SK-N-SH (cell line): ENCODE results near the gene MTA3. TPM values are rescaled to one million over a fixed set of nuclear protein-coding genes. Genes with fewer than 3 reads are reported as not detected.

Experiments used
- CTCF ChIA-PET: fragments of 300-600, 350-600 bp; formaldehyde crosslinking; extraction: SDS; loops from one replicate; lab custom pipeline; 2021; lab: Yijun Ruan, JAX
- POLR2A ChIA-PET: fragments of 350-600 bp; sonication (Branson Sonifier 250); formaldehyde crosslinking; extraction: SDS; loops from one replicate; lab custom pipeline; 2020; ENCODE audit warnings: antibody characterized with exemption, inconsistent platforms; lab: Yijun Ruan, JAX
- DNase-seq: peaks from one replicate; pipeline ENCODE4 v3.0.0; 2012
- H2AFZ ChIP-seq: fragments of 200-600 bp; sonication (generic); 2 replicates; pipeline ENCODE4 v1.8.1; 2016; ENCODE audit warnings: antibody characterized with exemption, mild to moderate bottlenecking, low read depth
- H3F3A ChIP-seq: fragments of 200-600 bp; sonication (generic); replicated peaks from 2 replicates; pipeline ENCODE3; 2016; ENCODE audit warnings: antibody characterized with exemption, mild to moderate bottlenecking; ENCODE audit not compliant: insufficient read depth
- H3K27ac ChIP-seq, 2 experiments: fragments of 200-500 bp in 1 of 2; fragments of 200-600 bp in 1 of 2; sonication (Bioruptor generic) in 1 of 2; sonication (generic), shearing (Covaris generic) in 1 of 2; 2 replicates each; pipeline versions ENCODE4 v1.5.1 to v1.6.1; 2014 to 2016; ENCODE audit warnings: low read depth in 2 of 2, inconsistent platforms in 1 of 2, low read length in 1 of 2, mild to moderate bottlenecking in 1 of 2, mixed read lengths in 1 of 2
- H3K27me3 ChIP-seq: fragments of 200-600 bp; sonication (generic), shearing (Covaris generic); 2 replicates; pipeline ENCODE4 v1.6.1; 2016; ENCODE audit warnings: mixed run types; ENCODE audit not compliant: insufficient read depth
- H3K36me3 ChIP-seq, 2 experiments: fragments of 200-500 bp in 1 of 2; fragments of 200-600 bp in 1 of 2; sonication (Bioruptor generic) in 1 of 2; sonication (generic) in 1 of 2; replicated peaks in 1 of 2; 2 replicates each; pipeline versions ENCODE3 to v1.5.1; 2014 to 2016; ENCODE audit warnings: low read length in 1 of 2, mild to moderate bottlenecking in 1 of 2; ENCODE audit not compliant: insufficient read depth in 2 of 2, control insufficient read depth in 1 of 2
- H3K4me1 ChIP-seq, 2 experiments: fragments of 200-500 bp in 1 of 2; fragments of 200-600 bp in 1 of 2; sonication (Bioruptor generic) in 1 of 2; sonication (generic), shearing (Covaris generic) in 1 of 2; 2 replicates each; pipeline versions ENCODE4 v1.5.1 to v1.6.1; 2014 to 2016; ENCODE audit warnings: low read depth in 1 of 2, low read length in 1 of 2, mixed run types in 1 of 2; ENCODE audit not compliant: insufficient read depth in 2 of 2, control insufficient read depth in 1 of 2
- H3K4me2 ChIP-seq: fragments of 200-600 bp; sonication (generic), shearing (Covaris generic); 2 replicates; pipeline ENCODE4 v1.6.1; 2017; ENCODE audit warnings: mixed run types
- H3K4me3 ChIP-seq, 2 experiments: fragments of 200-500 bp in 1 of 2; fragments of 200-600 bp in 1 of 2; sonication (Bioruptor generic) in 1 of 2; sonication (generic), shearing (Covaris generic) in 1 of 2; 2 replicates each; pipeline versions ENCODE4 v1.5.1 to v1.8.1; 2014 to 2016; ENCODE audit warnings: low read depth in 2 of 2, inconsistent platforms in 1 of 2, low read length in 1 of 2, mild to moderate bottlenecking in 1 of 2, mixed read lengths in 1 of 2, moderate library complexity in 1 of 2
- H3K79me2 ChIP-seq: fragments of 200-600 bp; sonication (generic); 2 replicates; pipeline ENCODE4 v1.8.1; 2017; ENCODE audit warnings: mild to moderate bottlenecking; ENCODE audit not compliant: insufficient read depth
- H3K9ac ChIP-seq: fragments of 200-600 bp; sonication (generic); 2 replicates; pipeline ENCODE4 v1.6.1; 2017; ENCODE audit warnings: mixed run types
- H3K9me2 ChIP-seq: fragments of 200-600 bp; sonication (generic); 2 replicates; pipeline ENCODE4 v1.6.1; 2017; ENCODE audit warnings: mixed run types
- H3K9me3 ChIP-seq: fragments of 200-600 bp; sonication (generic); 2 replicates; pipeline ENCODE4 v1.6.1; 2017; ENCODE audit warnings: mixed run types, mild to moderate bottlenecking, moderate library complexity
- H4K20me1 ChIP-seq: fragments of 200-600 bp; sonication (generic); 2 replicates; pipeline ENCODE4 v1.6.1; 2017; ENCODE audit warnings: mild to moderate bottlenecking, mixed run types; ENCODE audit not compliant: insufficient read depth
- CHD2 ChIP-seq: fragments of 150-350 bp; IDR thresholded peaks from 2 replicates; pipeline ENCODE4 v1.6.1; 2018; ENCODE audit warnings: low read length; ENCODE audit not compliant: partially characterized antibody
- EP300 ChIP-seq, 2 experiments: IDR thresholded peaks; 2 replicates each; pipeline versions ENCODE4 v1.4.0 to v1.6.1; 2012; ENCODE audit warnings: borderline replicate concordance in 1 of 2, low read depth in 1 of 2, low read length in 1 of 2
- EZH2phosphoT487 ChIP-seq: fragments of 200-600 bp; sonication (generic); IDR thresholded peaks from 2 replicates; pipeline ENCODE4 v1.6.1; 2017; ENCODE audit warnings: low read depth, mixed run types, mild to moderate bottlenecking, antibody characterized with exemption, moderate library complexity, borderline replicate concordance
- FOXJ3 ChIP-seq: sonication (generic); formaldehyde crosslinking; IDR thresholded peaks from 2 replicates; pipeline ENCODE4 v1.5.1; 2020; ENCODE audit warnings: mild to moderate bottlenecking, missing genetic modification reagents
- GABPA ChIP-seq: IDR thresholded peaks from 2 replicates; pipeline ENCODE4 v1.4.0; 2012; ENCODE audit warnings: low read depth, mild to moderate bottlenecking
- GATA2 ChIP-seq: sonication (generic); formaldehyde crosslinking; IDR thresholded peaks from 2 replicates; pipeline ENCODE4 v1.5.0; 2020; ENCODE audit warnings: mild to moderate bottlenecking, missing genetic modification reagents
- MEF2A ChIP-seq: IDR thresholded peaks from 2 replicates; pipeline ENCODE4 v1.4.0; 2012; ENCODE audit warnings: low read depth, borderline replicate concordance
- RCOR1 ChIP-seq: fragments of 150-350 bp; IDR thresholded peaks from 2 replicates; pipeline ENCODE4 v1.6.1; 2017; ENCODE audit warnings: antibody characterized with exemption, low read length
- RXRA ChIP-seq: IDR thresholded peaks from 2 replicates; pipeline ENCODE4 v1.4.0; 2012; ENCODE audit warnings: low read depth, mild to moderate bottlenecking, borderline replicate concordance
- SIN3A ChIP-seq: IDR thresholded peaks from 2 replicates; pipeline ENCODE4 v1.6.1; 2012; ENCODE audit warnings: low read depth, mild to moderate bottlenecking, low read length, moderate library complexity, borderline replicate concordance
- TAF1 ChIP-seq: IDR thresholded peaks from 2 replicates; pipeline ENCODE4 v1.6.1; 2012; ENCODE audit warnings: low read depth, mild to moderate bottlenecking, low read length, moderate library complexity, borderline replicate concordance
- TCF12 ChIP-seq: IDR thresholded peaks from 2 replicates; pipeline ENCODE4 v1.4.0; 2012
- WGBS: methylation state at CpG from one replicate; pipeline ENCODE4 v1.1.6; 2017; ENCODE audit warnings: low lambda C conversion rate; 5-methylcytosine and 5-hydroxymethylcytosine counted together
- polyA plus RNA-seq, 3 experiments: library from polyadenylated mRNA; depleted of rRNA; stranded (reverse); fragments of >200 nt; gene quantifications; 2 replicates each; pipeline ENCODE4 v1.2.3, GENCODE V29; 2012
- TF ChIP-seq, protein P1 (sequence below): IDR thresholded peaks from 2 replicates; pipeline ENCODE4 v1.4.0; 2012; ENCODE audit warnings: low read depth
- TF ChIP-seq, protein P2 (sequence below): fragments of 150-350 bp; IDR thresholded peaks from 2 replicates; pipeline ENCODE4 v1.6.1; 2017; ENCODE audit warnings: antibody characterized with exemption, low read length, low read depth, borderline replicate concordance
- TF ChIP-seq, protein P3 (sequence below): IDR thresholded peaks from 2 replicates; pipeline ENCODE4 v1.6.1; 2012; ENCODE audit warnings: mild to moderate bottlenecking, low read depth, low read length, moderate library complexity
- TF ChIP-seq, protein P4 (sequence below): IDR thresholded peaks from 2 replicates; pipeline ENCODE4; 2012
- TF ChIP-seq, protein P5 (sequence below): fragments of 200-600 bp; sonication (generic); IDR thresholded peaks from 2 replicates; pipeline ENCODE4 v1.6.1; 2017; ENCODE audit warnings: antibody characterized with exemption, mild to moderate bottlenecking, moderate library complexity

MTA3 gene
- polyA plus RNA-seq, 1 of the 3 experiments (the other 2 are of a cell fraction), result 30.8 TPM

GRCh38 chr2:42537493-42537892, 30.9 kb upstream of the MTA3 start:
- ChIA-PET POLR2A (no interaction called here), CTCF (interaction anchor here (0.6 to 1.1 kb wide), 3 partner anchors 9 to 234 kb away, joined by 3 read pairs; no protein-coding TSS in a partner anchor)
- TF ChIP-seq, protein P1, sequence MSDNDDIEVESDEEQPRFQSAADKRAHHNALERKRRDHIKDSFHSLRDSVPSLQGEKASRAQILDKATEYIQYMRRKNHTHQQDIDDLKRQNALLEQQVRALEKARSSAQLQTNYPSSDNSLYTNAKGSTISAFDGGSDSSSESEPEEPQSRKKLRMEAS, result no peak
- TF ChIP-seq FOXJ3 (CRISPR knock-in tag), result no peak
- no peak for TF ChIP-seq GATA2 (CRISPR knock-in tag)
- TF ChIP-seq, protein P2, sequence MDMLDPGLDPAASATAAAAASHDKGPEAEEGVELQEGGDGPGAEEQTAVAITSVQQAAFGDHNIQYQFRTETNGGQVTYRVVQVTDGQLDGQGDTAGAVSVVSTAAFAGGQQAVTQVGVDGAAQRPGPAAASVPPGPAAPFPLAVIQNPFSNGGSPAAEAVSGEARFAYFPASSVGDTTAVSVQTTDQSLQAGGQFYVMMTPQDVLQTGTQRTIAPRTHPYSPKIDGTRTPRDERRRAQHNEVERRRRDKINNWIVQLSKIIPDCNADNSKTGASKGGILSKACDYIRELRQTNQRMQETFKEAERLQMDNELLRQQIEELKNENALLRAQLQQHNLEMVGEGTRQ, result no peak
- no peak for TF ChIP-seq SIN3A
- no peak for TF ChIP-seq EZH2phosphoT487
- TF ChIP-seq, protein P3, sequence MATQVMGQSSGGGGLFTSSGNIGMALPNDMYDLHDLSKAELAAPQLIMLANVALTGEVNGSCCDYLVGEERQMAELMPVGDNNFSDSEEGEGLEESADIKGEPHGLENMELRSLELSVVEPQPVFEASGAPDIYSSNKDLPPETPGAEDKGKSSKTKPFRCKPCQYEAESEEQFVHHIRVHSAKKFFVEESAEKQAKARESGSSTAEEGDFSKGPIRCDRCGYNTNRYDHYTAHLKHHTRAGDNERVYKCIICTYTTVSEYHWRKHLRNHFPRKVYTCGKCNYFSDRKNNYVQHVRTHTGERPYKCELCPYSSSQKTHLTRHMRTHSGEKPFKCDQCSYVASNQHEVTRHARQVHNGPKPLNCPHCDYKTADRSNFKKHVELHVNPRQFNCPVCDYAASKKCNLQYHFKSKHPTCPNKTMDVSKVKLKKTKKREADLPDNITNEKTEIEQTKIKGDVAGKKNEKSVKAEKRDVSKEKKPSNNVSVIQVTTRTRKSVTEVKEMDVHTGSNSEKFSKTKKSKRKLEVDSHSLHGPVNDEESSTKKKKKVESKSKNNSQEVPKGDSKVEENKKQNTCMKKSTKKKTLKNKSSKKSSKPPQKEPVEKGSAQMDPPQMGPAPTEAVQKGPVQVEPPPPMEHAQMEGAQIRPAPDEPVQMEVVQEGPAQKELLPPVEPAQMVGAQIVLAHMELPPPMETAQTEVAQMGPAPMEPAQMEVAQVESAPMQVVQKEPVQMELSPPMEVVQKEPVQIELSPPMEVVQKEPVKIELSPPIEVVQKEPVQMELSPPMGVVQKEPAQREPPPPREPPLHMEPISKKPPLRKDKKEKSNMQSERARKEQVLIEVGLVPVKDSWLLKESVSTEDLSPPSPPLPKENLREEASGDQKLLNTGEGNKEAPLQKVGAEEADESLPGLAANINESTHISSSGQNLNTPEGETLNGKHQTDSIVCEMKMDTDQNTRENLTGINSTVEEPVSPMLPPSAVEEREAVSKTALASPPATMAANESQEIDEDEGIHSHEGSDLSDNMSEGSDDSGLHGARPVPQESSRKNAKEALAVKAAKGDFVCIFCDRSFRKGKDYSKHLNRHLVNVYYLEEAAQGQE, result no peak
- TF ChIP-seq MEF2A, result no peak
- no peak for TF ChIP-seq GABPA
- no peak for TF ChIP-seq CHD2
- no peak for TF ChIP-seq TAF1
- TF ChIP-seq TCF12, result no peak
- H3F3A ChIP-seq, result no peaks in the 10 kb centered on the region
- H3K9ac ChIP-seq, result no peak overlapping the region
- no peaks in the 10 kb centered on the region for H3K9me3 ChIP-seq
- no peak overlapping the region for H3K4me2 ChIP-seq
- no peaks in the 10 kb centered on the region for H3K9me2 ChIP-seq
- H3K4me1 ChIP-seq, result no peaks in the 10 kb centered on the region
- no peak overlapping the region for H3K4me3 ChIP-seq
- no peak for DNase-seq
- H3K27ac ChIP-seq, result no peak overlapping the region
- 97% methylated on average over 3 of the region's 3 CpGs for WGBS
- H3K27me3 ChIP-seq, result no peaks in the 10 kb centered on the region
- no peaks in the 10 kb centered on the region for H3K36me3 ChIP-seq
- H3K79me2 ChIP-seq, result no peaks in the 10 kb centered on the region
- no peaks in the 10 kb centered on the region for H4K20me1 ChIP-seq
- H2AFZ ChIP-seq, result no peak overlapping the region

GRCh38 chr2:42542871-42543270, 25.6 kb upstream of the MTA3 start:
- Histone ChIP-seq H2AFZ (no peak overlapping the region), H3K9ac (no peak overlapping the region), H3K4me1 (peaks cover 0 to 5% of the 10 kb centered on the region in 2 experiments; a peak in 1 of 4 replicates), H3K27ac (no peak overlapping the region), H3K4me3 (no peak overlapping the region), H3K27me3 (no peaks in the 10 kb centered on the region), H3K4me2 (no peak overlapping the region), H4K20me1 (no peaks in the 10 kb centered on the region), H3K9me3 (no peaks in the 10 kb centered on the region), H3K9me2 (no peaks in the 10 kb centered on the region), H3K36me3 (no peaks in the 10 kb centered on the region), H3F3A (no peaks in the 10 kb centered on the region), H3K79me2 (no peaks in the 10 kb centered on the region)
- WGBS, result 82% methylated on average over 4 of the region's 4 CpGs
- no peak for TF ChIP-seq GATA2 (CRISPR knock-in tag)
- no peak for TF ChIP-seq RCOR1
- TF ChIP-seq, protein P4, sequence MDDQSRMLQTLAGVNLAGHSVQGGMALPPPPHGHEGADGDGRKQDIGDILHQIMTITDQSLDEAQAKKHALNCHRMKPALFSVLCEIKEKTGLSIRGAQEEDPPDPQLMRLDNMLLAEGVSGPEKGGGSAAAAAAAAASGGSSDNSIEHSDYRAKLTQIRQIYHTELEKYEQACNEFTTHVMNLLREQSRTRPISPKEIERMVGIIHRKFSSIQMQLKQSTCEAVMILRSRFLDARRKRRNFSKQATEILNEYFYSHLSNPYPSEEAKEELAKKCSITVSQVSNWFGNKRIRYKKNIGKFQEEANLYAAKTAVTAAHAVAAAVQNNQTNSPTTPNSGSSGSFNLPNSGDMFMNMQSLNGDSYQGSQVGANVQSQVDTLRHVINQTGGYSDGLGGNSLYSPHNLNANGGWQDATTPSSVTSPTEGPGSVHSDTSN, result no peak
- TF ChIP-seq RXRA, result no peak
- TF ChIP-seq TAF1, result no peak
- TF ChIP-seq, protein P2, result no peak
- TF ChIP-seq, protein P5, sequence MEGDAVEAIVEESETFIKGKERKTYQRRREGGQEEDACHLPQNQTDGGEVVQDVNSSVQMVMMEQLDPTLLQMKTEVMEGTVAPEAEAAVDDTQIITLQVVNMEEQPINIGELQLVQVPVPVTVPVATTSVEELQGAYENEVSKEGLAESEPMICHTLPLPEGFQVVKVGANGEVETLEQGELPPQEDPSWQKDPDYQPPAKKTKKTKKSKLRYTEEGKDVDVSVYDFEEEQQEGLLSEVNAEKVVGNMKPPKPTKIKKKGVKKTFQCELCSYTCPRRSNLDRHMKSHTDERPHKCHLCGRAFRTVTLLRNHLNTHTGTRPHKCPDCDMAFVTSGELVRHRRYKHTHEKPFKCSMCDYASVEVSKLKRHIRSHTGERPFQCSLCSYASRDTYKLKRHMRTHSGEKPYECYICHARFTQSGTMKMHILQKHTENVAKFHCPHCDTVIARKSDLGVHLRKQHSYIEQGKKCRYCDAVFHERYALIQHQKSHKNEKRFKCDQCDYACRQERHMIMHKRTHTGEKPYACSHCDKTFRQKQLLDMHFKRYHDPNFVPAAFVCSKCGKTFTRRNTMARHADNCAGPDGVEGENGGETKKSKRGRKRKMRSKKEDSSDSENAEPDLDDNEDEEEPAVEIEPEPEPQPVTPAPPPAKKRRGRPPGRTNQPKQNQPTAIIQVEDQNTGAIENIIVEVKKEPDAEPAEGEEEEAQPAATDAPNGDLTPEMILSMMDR, result no peak
- TF ChIP-seq EP300 (IDR thresholded peaks at IDR 0.05; ENCODE audit: borderline replicate concordance in 1 of 2, low read depth in 1 of 2, low read length in 1 of 2), result no peak
- no peak for TF ChIP-seq SIN3A
- no peak for DNase-seq
- POLR2A ChIA-PET, result no interaction called here
- CTCF ChIA-PET, result no interaction called here
